H54 (cell line): ENCODE results near the gene TTLL11.
"Not testable (repeated sequence)": the region's sequence is repeated elsewhere in the genome, so short reads cannot be mapped to it uniquely, and the experiment has no call there.

ENCODE experiments used
- DNase-seq: peaks from one replicate; pipeline ENCODE4 v3.0.0; 2011; ENCODE audit warnings: low spot score, mixed read lengths; ENCODE audit not compliant: insufficient read length
- FAIRE-seq: peaks from 3 replicates; lab custom pipeline; 2011; peaks lifted over from hg19 to GRCh38; lab: Jason Lieb, UNC
- POLR2A ChIP-seq: IDR thresholded peaks from 2 replicates; pipeline ENCODE4 v1.6.1; 2011; ENCODE audit warnings: low read depth, mild to moderate bottlenecking, low read length

TTLL11 gene

DNA sequence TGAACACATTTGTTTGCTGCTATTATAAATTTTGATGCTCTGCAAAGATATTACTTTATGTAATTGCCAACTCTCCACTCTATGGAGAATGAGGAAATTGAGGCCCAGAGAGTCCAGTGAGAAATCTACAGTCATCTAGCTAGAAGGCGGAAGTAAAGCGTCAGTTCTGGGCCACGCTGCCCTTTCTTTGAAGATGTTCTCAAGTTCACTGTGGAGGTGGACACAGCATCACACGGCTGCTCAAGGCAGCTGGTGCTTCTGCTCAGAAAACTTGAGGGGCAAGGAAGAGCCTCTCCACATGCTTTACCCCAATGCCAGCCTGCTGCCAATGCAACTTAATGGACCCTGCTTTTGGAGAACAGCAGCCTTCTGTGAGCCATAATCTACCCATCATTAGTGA lies 96.3 kb downstream of the TTLL11 start:
- DNase-seq (no peak), FAIRE-seq (no peak)
- no peak for TF ChIP-seq POLR2A

DNA sequence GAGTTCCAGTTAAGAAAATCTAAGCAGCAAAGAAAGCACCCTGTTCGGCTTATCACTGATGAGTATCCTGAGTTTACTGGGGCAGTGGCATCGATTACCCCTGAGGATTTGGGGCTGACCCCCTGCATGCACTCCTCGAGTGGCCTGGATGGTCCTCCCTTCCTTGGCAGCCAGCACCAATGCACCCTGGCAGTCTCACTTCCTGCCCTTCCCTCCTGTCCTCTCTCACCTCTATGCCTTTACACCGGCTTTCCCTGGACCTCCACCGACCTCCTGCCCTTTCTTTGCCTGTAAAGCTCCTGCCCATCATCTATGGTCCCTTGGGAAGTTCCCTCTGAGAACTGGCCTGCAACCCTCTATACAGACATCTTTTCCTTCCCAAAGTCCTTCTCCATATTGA lies 97.1 kb downstream of the TTLL11 start:
- no peak for FAIRE-seq
- DNase-seq = no peak
- no peak for TF ChIP-seq POLR2A

DNA sequence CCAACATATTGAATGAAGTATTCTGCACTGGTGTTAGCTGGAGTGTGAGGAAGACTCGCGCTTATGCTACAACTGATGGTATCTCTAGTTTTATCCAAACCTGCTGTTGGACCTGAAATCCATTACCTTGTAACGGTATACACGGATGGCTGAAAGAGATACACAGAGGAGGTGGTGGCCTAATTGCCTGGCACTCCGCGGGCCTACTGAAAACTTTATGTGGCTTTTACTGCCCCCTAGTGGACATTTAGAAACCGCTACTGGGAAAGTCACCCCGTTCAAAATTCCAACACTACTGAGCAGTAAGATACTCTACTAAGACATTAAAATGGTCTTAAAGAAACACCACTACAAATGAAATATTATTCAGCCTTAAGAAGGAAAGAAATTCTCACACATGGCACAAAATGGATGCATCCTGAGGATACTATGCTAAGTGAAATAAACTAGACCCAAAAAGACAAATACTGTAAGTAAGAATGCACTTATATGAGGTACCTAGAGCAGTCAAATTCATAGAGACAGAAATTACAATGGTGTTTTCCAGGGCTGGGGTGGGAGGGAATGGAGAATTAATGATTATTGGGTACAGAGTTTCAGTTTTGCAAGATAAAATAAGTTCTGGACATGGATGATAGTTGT lies 100.4 kb downstream of the TTLL11 start:
- DNase-seq (peak; percentile 74), FAIRE-seq (peak; percentile 81)
- no peak for TF ChIP-seq POLR2A

DNA sequence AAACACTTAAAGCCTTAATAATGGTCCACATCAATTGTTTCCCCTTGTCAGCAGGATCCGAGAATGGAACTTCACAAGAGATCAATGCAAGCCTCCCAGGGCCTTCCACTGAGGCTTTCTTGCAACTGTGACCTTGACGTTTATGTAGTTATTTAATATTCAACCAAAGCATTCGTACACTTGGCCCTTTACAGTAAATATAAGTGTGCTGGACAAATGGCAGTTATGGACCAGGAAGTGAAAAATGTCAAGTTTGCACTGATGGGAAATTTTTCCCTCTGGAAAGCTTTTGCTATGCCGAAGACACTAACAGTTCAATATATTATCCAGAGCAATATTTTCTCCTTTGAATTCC lies 101.8 kb downstream of the TTLL11 start:
- no peak for TF ChIP-seq POLR2A
- FAIRE-seq (no peak), DNase-seq (no peak)

DNA sequence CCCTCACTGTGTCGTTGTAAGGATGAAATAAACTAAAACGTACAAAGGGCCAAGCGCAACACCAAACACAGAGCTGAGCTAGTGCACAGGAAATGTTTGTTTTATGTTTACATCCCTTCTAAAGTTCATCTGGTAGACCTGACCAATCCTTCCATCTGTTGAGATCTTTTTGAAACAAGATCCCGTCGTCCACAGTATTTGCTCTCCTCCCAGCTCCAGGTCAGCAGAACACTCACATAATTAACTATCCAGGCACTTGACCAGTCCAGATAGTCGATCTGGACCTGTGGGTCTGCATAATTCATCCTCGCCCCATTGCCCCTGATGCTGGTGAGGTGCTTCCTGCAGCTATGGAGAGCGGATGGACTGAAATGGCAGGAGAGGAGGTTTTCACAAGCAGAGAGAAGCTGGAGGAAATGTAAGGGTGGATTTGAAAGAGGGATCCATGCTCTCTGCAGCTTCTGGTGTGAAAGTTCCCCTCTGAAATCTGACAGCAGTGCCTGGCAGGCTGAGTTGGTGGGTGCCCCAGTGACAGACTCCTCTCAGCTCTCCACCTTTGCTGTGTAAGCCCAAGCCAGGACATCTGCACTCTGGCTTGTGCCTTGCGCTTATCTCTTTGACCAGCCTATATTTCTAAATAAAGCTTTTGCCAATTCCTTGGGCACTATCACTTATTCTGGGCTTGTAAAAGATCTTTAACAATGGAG lies 102.4 kb downstream of the TTLL11 start:
- DNase-seq (no peak), FAIRE-seq (no peak)
- no peak for TF ChIP-seq POLR2A

DNA sequence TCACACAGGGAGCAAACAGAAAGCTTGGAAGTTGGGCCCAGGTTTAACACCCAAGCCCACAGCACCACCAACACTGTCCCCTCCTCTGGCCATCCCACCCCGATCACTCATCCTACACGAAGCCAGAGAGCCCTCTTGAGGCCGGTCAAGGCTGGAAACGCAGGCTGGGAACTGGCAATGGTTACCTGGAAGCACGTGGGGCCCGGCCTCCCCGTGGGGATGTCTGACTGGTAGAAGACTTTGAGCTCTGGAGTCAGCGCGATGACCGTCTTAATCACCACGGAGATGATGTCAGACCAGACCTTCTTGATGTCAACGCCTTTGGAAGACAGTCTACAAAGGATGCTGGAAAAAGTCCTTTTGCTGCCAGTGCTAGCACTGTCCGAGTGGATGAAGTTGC lies 104.1 kb downstream of the TTLL11 start:
- FAIRE-seq (no peak), DNase-seq (no peak)
- TF ChIP-seq POLR2A = no peak

DNA sequence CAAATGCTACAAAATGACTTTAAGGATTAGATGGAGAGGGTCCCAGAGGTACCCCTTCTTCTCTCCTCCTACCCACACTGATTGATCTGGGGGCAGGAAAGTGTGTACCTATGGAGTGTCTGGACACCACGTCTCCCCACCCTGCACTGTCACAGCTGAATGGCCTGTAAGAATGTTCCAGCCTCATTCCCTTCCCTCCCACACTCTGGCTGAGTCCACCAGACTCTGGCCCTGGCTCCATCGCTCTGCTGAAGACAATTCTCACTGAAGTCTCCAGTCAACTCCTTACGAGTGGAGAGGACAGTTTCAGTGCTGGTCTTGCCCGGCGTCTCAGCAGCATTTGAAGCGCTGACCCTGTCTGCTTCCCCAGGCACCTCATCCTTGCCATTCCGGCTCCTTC lies 105.8 kb downstream of the TTLL11 start:
- TF ChIP-seq POLR2A = no peak
- no peak for FAIRE-seq
- DNase-seq = no peak

DNA sequence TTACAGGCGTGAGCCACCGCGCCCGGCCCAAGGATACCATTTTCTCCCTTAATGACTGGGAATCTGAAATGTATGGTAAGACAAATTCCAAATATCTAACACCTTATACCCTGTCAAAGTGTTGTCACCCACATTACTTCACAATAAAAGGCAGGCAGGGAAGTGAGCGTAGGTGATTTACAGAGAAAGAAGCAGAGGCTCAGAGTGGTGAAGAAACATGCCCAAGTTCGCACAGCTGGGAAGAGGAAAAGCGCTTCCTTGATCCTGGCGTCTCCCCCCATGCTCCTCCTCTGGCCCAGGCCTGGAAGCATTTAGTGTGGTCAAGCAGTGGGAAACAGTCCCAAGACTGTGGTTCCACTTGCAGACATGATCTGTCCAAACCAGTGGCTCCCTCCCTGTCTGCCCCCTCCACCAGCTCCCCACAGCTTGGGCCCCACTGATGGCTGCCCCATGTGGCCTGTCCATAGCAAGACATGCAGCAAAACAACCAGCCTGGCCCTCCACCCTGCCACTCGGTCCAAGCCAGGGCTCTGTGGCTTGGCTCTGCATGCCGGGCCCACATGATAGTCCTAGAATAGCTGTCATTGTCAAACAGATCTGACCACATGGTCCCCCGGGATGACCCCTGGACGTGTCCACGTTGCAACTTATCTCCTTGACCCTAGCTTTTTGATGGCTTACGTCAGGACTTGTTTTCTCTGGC lies 107.2 kb downstream of the TTLL11 start:
- no peak for TF ChIP-seq POLR2A
- DNase-seq (no peak), FAIRE-seq (no peak)

DNA sequence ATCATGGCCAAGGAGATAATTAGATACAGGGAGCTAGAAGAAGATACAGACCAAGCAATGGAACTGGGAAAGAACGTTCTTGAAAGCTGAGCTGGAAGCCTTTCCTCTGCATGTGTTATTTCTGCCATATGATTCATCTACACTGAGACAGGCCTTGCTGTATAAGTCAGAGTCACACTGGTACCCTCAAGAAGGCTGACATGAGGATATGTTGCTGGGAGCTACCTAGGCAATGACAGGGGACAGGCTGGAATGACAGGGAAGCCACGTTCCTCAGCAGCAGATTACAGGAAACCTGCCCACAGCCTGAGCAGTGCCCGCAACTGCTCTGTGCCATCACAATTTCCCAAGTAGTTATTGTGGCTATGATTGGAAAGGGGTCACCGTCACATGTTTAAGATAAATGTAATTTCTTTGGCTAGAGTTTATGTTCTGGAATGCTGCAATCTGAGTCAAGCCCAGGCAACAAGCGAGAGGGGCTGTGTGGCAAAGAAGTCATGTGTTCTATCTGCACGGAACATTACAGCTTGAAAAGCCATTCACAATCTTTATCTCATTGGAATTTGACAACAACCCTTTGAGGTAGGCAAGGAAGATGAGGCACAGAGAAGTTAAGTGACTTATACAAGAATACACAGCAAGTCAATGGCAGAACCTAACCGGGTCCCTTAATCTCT lies 108.2 kb downstream of the TTLL11 start:
- DNase-seq = peak; percentile 59
- TF ChIP-seq POLR2A = no peak
- FAIRE-seq = peak; percentile 88

DNA sequence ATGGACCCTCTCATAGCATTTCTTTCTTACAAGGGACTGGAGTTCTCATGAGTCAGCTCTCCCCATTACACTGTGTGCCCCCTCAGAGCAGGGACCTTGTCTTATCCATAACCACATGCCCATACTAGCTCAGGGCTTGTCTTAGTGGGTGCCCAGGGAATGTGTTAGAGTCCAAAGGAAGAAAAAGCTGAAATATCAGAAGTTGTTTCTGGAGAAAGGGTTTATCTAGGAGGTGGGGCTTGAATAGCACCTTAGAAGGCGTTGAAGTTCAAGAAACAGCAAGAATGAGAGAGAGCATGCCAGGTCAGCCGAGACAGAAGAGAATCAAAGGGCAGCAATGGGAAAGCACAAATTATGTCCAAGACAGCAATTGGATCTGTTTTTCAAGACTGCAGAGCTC lies 109.4 kb downstream of the TTLL11 start:
- no peak for DNase-seq

DNA sequence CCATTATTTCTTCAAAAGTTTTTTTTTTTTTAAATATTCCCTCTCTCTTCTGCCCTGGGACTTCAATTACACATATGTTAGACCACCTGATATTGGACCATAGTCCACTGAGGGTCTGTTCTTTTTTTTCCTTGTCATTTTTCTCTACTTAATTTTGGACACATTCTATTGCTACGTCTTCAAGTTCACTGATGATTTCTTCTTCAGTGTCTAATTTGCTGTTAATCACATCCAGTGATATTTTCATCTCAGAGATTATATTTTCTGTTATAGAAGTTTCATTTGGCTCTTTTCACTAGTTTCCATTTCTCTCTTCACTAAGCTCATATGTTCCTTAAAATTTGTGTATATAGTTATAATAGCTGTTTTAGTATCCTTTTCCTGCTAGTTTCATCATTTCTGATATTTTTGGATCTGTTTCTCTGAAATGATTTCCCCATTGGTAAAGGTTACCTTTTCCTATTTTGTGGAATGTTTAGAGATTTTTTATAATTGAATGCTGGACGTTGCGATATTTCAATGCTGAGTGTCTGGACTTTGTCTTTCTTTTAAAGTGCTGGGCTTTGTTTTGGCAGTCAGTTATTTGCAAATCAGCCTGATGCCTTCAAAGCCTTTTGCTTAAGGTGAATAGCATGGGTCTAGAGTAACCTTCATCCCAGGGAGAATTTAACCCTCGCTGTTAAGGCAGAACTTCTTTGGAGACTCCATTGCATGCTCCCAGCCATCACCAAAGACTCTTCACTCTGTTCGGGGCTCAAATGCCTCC lies 111.8 kb downstream of the TTLL11 start:
- FAIRE-seq (no peak), DNase-seq (no peak)
- no peak for TF ChIP-seq POLR2A

More for the DNA sequence above, 109.4 kb downstream of the TTLL11 start:
- no peak for FAIRE-seq
- TF ChIP-seq POLR2A = no peak

DNA sequence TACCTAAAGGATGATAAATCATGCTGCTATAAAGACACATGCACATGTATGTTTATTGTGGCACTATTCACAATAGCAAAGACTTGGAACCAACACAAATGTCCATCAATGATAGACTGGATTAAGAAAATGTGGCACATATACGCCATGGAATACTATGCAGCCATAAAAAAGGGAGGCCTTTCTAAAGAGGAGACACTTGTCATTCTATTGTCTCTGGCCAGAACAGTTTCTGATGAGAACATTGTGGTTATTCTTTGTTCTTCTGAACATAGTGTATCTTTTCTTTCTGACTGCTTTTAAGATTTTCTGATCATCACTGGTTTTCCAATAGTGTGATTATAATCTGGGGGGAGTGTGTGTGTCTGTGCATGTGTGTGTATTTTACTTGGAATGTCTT lies 112.4 kb downstream of the TTLL11 start:
- not testable (repeated sequence) for DNase-seq, FAIRE-seq

DNA sequence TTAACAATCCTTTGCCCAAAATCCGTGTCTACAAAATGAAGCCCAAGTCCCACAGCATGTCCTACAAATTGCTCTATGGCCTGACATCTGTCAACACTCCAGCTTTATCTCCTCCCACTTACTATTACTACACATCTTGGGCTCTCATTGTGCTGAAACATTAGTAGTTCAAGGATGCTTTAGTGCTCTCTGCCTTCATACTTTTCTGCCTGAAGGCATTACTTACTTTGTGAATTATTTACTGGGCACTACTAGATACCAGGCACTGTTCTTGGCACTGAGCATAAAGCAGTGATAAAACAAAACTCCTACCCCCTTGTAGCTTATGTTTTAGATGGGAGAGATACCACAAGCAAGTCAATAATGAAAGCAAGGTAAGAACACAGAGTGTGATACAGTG lies 113.4 kb downstream of the TTLL11 start:
- TF ChIP-seq POLR2A = no peak
- FAIRE-seq = peak; percentile 20
- no peak for DNase-seq
